Trophoblast cell (in vitro differentiated cells and primary cell): Measurements from ENCODE around the gene MAML2.

Experiments
- DNase-seq, 2 donors: peaks; one replicate each; pipeline ENCODE4 v3.0.0-alpha.2; 2016
- H2AFZ ChIP-seq: 2 replicates; pipeline ENCODE4 v1.6.1; 2013; ENCODE audit warnings: low read length, moderate library complexity, mild to moderate bottlenecking; ENCODE audit not compliant: insufficient read depth, poor library complexity
- H2AK5ac ChIP-seq: 2 replicates; pipeline ENCODE4 v1.6.1; 2013; ENCODE audit warnings: mild to moderate bottlenecking, low read length
- H2BK120ac ChIP-seq: 2 replicates; pipeline ENCODE4 v1.6.1; 2013; ENCODE audit warnings: low read length, mild to moderate bottlenecking, moderate library complexity; ENCODE audit not compliant: insufficient read depth, poor library complexity
- H2BK12ac ChIP-seq: 2 replicates; pipeline ENCODE4 v1.6.1; 2013; ENCODE audit warnings: mild to moderate bottlenecking, low read length, moderate library complexity
- H2BK5ac ChIP-seq: 2 replicates; pipeline ENCODE4 v1.6.1; 2013; ENCODE audit warnings: low read length, low read depth, moderate library complexity, mild to moderate bottlenecking; ENCODE audit not compliant: poor library complexity
- H3K14ac ChIP-seq: 2 replicates; pipeline ENCODE4 v1.6.1; 2013; ENCODE audit warnings: mild to moderate bottlenecking, low read length
- H3K18ac ChIP-seq: 2 replicates; pipeline ENCODE4 v1.6.1; 2013; ENCODE audit warnings: mild to moderate bottlenecking, low read length
- H3K23ac ChIP-seq: 2 replicates; pipeline ENCODE4 v1.6.1; 2013; ENCODE audit warnings: low read length
- H3K27ac ChIP-seq: 2 replicates; pipeline ENCODE4 v1.5.1; 2013; ENCODE audit warnings: low read depth, mild to moderate bottlenecking, inconsistent platforms, low read length, moderate library complexity
- H3K27me3 ChIP-seq: 2 replicates; pipeline ENCODE4 v1.6.1; 2013; ENCODE audit warnings: inconsistent platforms, mild to moderate bottlenecking, low read length, moderate library complexity; ENCODE audit not compliant: insufficient read depth
- H3K36me3 ChIP-seq, 2 experiments: 1 replicate in 1 of 2; 2 replicates in 1 of 2; pipeline ENCODE4 v1.6.1; 2013; ENCODE audit warnings: low read length in 2 of 2, mild to moderate bottlenecking in 2 of 2, moderate library complexity in 1 of 2; ENCODE audit not compliant: insufficient read depth in 2 of 2, control insufficient read depth in 1 of 2
- H3K4ac ChIP-seq: 2 replicates; pipeline ENCODE4 v1.6.1; 2013; ENCODE audit warnings: low read depth, mild to moderate bottlenecking, low read length, moderate library complexity
- H3K4me1 ChIP-seq, 2 experiments: 1 replicate in 1 of 2; 2 replicates in 1 of 2; pipeline ENCODE4 v1.6.1; 2013; ENCODE audit warnings: low read length in 2 of 2, mild to moderate bottlenecking in 2 of 2, moderate library complexity in 1 of 2; ENCODE audit not compliant: insufficient read depth in 2 of 2, control insufficient read depth in 1 of 2
- H3K4me2 ChIP-seq: 2 replicates; pipeline ENCODE4 v1.6.1; 2013; ENCODE audit warnings: inconsistent platforms, mild to moderate bottlenecking, low read length, moderate library complexity
- H3K4me3 ChIP-seq: 2 replicates; pipeline ENCODE4 v1.5.1; 2013; ENCODE audit warnings: mild to moderate bottlenecking, low read depth, low read length, inconsistent platforms
- H3K79me1 ChIP-seq: one replicate; pipeline ENCODE4 v1.6.1; 2013; ENCODE audit warnings: low read length
- H3K79me2 ChIP-seq: 2 replicates; pipeline ENCODE4 v1.6.1; 2013; ENCODE audit warnings: low read length, mild to moderate bottlenecking; ENCODE audit not compliant: control insufficient read depth, insufficient read depth, poor library complexity
- H3K9ac ChIP-seq: 2 replicates; pipeline ENCODE4 v1.6.1; 2013; ENCODE audit warnings: mild to moderate bottlenecking, low read length
- H3K9me3 ChIP-seq: 2 replicates; pipeline ENCODE4 v1.6.1; 2013; ENCODE audit warnings: low read depth, mild to moderate bottlenecking, control low read depth, inconsistent platforms, low read length; ENCODE audit not compliant: insufficient read depth
- H4K12ac ChIP-seq: 2 replicates; pipeline ENCODE4 v1.6.1; 2013; ENCODE audit warnings: low read depth, mild to moderate bottlenecking, low read length, moderate library complexity
- H4K8ac ChIP-seq: 2 replicates; pipeline ENCODE4 v1.6.1; 2013; ENCODE audit warnings: low read depth, mild to moderate bottlenecking, low read length, moderate library complexity
- H4K91ac ChIP-seq: one replicate; pipeline ENCODE4 v1.6.1; 2013; ENCODE audit warnings: low read depth, mild to moderate bottlenecking, low read length, moderate library complexity
- WGBS: extraction: QIAGEN DNeasy Blood & Tissue Kit; methylation state at CpG from one replicate; pipeline ENCODE4 v1.1.7; 2013; ENCODE audit warnings: missing lambda C conversion rate; ENCODE audit not compliant: insufficient read length, insufficient coverage; ENCODE audit errors: extremely low coverage; 5-methylcytosine and 5-hydroxymethylcytosine counted together

MAML2 gene

DNA sequence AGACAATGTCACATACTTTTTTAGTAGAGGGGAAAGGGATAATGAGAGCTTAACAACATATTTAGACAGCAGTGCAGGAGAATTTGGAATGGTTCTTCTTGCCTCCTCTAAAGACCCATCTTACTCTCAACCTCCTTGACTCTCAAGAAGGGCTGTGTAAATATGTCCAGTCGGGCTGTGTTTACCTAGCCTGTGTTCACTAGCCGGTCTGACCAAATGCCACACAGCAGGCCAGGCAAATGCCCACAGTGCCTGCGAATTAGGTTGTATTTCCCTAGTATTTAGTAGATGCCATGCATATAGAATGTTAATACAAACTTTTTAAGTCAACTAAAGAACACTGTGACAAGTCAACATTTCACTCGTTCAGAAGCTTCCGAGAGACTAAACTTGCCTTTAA lies 367.7 kb downstream of the MAML2 start:
- Histone ChIP-seq H2AK5ac (no peak overlapping the region), H4K8ac (no peak overlapping the region), H3K79me2 (no peaks in the 10 kb centered on the region), H3K4me3 (no peak overlapping the region), H3K9me3 (no peaks in the 10 kb centered on the region), H2BK120ac (no peak overlapping the region), H2BK12ac (no peak overlapping the region), H3K27me3 (no peaks in the 10 kb centered on the region), H3K4me1 (no peaks in the 10 kb centered on the region), H3K9ac (no peak overlapping the region), H3K18ac (no peak overlapping the region), H4K91ac (no peak overlapping the region), H3K4me2 (no peak overlapping the region), H3K14ac (no peak overlapping the region), H3K23ac (no peak overlapping the region), H3K27ac (no peak overlapping the region), H3K4ac (no peak overlapping the region), H3K36me3 (peaks cover 5 to 12% of the 10 kb centered on the region in 2 experiments), H2BK5ac (no peak overlapping the region), H3K79me1 (no peaks in the 10 kb centered on the region), H4K12ac (no peak overlapping the region), H2AFZ (no peak overlapping the region)
- no CpG with 5 or more reads among the region's 5 CpGs for whole genome bisulfite sequencing
- no peak for DNase-seq

DNA sequence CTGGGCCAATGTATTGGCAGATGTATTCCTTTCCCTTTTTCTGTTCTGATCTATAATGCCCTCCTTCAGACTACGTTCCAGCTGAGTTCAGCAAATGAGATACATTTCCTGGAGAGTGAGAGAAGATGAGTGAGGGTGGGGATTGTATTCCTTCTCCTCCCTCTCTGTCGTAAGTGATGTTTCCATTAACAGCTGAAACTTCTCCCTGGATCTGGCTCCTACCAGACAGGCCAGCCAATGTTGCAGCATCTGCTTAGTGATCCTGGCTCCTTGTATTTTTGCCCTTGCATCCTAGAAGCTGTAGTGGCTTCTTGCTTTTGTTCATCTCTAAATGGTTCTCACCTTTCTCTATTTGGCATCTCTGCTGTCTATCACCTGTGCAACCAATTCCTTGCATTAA lies 370.9 kb downstream of the MAML2 start:
- Histone ChIP-seq H3K23ac (no peak overlapping the region), H3K79me2 (no peaks in the 10 kb centered on the region), H3K4ac (no peak overlapping the region), H3K14ac (no peak overlapping the region), H3K79me1 (no peaks in the 10 kb centered on the region), H3K27me3 (no peaks in the 10 kb centered on the region), H3K9me3 (no peaks in the 10 kb centered on the region), H3K4me3 (no peak overlapping the region), H2BK120ac (no peak overlapping the region), H2BK12ac (no peak overlapping the region), H2AK5ac (no peak overlapping the region), H2AFZ (no peak overlapping the region), H3K4me2 (no peak overlapping the region), H4K8ac (no peak overlapping the region), H3K9ac (no peak overlapping the region), H3K27ac (no peak overlapping the region), H3K18ac (no peak overlapping the region), H3K36me3 (peaks cover 0 to 2% of the 10 kb centered on the region in 2 experiments), H2BK5ac (no peak overlapping the region), H3K4me1 (no peaks in the 10 kb centered on the region), H4K12ac (no peak overlapping the region), H4K91ac (no peak overlapping the region)
- no CpG with 5 or more reads among the region's 2 CpGs for WGBS
- no peak for DNase-seq

DNA sequence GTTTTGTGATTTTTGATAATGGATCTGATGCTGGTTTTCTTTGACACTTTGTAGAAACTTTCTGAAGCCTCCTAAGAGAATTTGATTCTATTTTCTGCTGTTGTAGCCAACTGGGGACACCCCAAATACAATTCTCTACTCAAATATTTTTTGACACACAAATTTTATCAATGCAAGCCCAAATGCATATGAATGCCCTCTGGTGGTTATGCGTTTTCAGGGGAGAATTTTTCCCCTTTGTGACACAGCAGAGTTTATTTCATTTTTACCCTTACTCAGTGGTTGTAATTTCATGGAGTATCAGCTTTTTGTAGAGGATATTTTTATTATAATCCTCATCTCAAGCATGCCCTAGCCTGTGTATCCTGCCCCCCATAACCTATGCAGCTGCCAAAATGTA lies 374.4 kb downstream of the MAML2 start:
- H3K4me2 ChIP-seq: no peak overlapping the region
- no peak overlapping the region for H3K4me3 ChIP-seq
- H2AK5ac ChIP-seq: no peak overlapping the region
- H3K79me2 ChIP-seq: no peaks in the 10 kb centered on the region
- H4K8ac ChIP-seq: no peak overlapping the region
- no peaks in the 10 kb centered on the region for H3K36me3 ChIP-seq
- no peak overlapping the region for H3K27ac ChIP-seq
- no peaks in the 10 kb centered on the region for H3K4me1 ChIP-seq
- no peak overlapping the region for H2BK5ac ChIP-seq
- H3K79me1 ChIP-seq: no peaks in the 10 kb centered on the region
- no peak overlapping the region for H4K91ac ChIP-seq
- H3K27me3 ChIP-seq: no peaks in the 10 kb centered on the region
- H3K18ac ChIP-seq: no peak overlapping the region
- H2AFZ ChIP-seq: no peak overlapping the region
- H3K9me3 ChIP-seq: no peaks in the 10 kb centered on the region
- no peak overlapping the region for H3K23ac ChIP-seq
- H2BK12ac ChIP-seq: no peak overlapping the region
- DNase-seq: no peak
- H3K14ac ChIP-seq: no peak overlapping the region
- no peak overlapping the region for H3K9ac ChIP-seq
- H2BK120ac ChIP-seq: no peak overlapping the region
- no peak overlapping the region for H4K12ac ChIP-seq
- H3K4ac ChIP-seq: no peak overlapping the region
- no CpG with 5 or more reads among the region's 1 CpG for WGBS

DNA sequence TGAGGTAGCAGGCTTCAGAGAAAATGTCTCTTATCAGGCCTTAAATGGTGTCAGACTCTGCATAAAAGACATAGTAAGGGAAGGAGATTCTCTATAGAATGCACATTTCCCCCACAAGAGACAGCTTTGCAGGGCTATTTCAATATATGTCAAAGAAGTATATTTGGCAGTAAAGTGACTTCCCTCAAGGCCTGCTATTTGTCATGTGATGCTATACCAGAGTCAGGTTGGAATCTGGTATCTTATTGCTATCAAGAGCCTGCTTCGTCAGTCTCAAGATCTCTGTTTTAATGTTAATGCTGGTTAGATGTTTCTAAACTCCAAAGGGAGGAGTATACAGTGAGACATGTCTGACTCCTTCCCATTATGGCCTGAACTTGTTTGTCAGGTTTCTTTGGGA lies 378.7 kb downstream of the MAML2 start:
- no peak overlapping the region for H2AFZ ChIP-seq
- no peak overlapping the region for H2BK120ac ChIP-seq
- H4K12ac ChIP-seq: no peak overlapping the region
- H3K79me2 ChIP-seq: no peaks in the 10 kb centered on the region
- WGBS: no CpG with 5 or more reads among the region's 1 CpG
- H3K4ac ChIP-seq: no peak overlapping the region
- H3K18ac ChIP-seq: no peak overlapping the region
- H2BK12ac ChIP-seq: no peak overlapping the region
- H4K91ac ChIP-seq: no peak overlapping the region
- H4K8ac ChIP-seq: no peak overlapping the region
- H2AK5ac ChIP-seq: no peak overlapping the region
- H3K36me3 ChIP-seq: no peaks in the 10 kb centered on the region
- H3K27ac ChIP-seq: no peak overlapping the region
- no peak overlapping the region for H3K14ac ChIP-seq
- H3K4me2 ChIP-seq: no peak overlapping the region
- DNase-seq: peak in 1 of 2 donors; percentile 41
- no peak overlapping the region for H2BK5ac ChIP-seq
- no peak overlapping the region for H3K23ac ChIP-seq
- no peaks in the 10 kb centered on the region for H3K27me3 ChIP-seq
- H3K9me3 ChIP-seq: no peaks in the 10 kb centered on the region
- no peak overlapping the region for H3K4me3 ChIP-seq
- H3K79me1 ChIP-seq: no peaks in the 10 kb centered on the region
- H3K4me1 ChIP-seq: no peaks in the 10 kb centered on the region
- H3K9ac ChIP-seq: no peak overlapping the region
